ENCODE measurements around the gene ZNHIT2.

GRCh38 chr11:65159012-65159411 lies 41.5 kb upstream of the ZNHIT2 start:
- TF ChIP-seq CTCF (conservative IDR thresholded peaks at IDR 0.05; ENCODE audit: low read length) (no peak), EZH2phosphoT487 (IDR thresholded peaks at IDR 0.05; ENCODE audit: borderline replicate concordance) (no peak)
